Lung (tissue), 12 donors: ENCODE data around the gene PYCR2. TPM values are rescaled to one million over a fixed set of nuclear protein-coding genes. Genes with fewer than 3 reads are reported as not detected.
"Not testable (repeated sequence)": the region's sequence is repeated elsewhere in the genome, so short reads cannot be mapped to it uniquely, and the experiment has no call there.

Experiments
- ATAC-seq: fragments of 200-7000 bp; cut with Tn5 transposase; one replicate; pipeline ENCODE4 v1.9.1; 2020; ENCODE audit warnings: moderate number of reproducible peaks; ENCODE audit not compliant: insufficient read depth, low FRiP score
- DNase-seq, 3 donors: peaks; one replicate each; pipeline ENCODE4 v3.0.0-alpha.2; 2013 to 2017
- H3K27ac ChIP-seq, 2 donors: one replicate each; pipeline ENCODE4 v1.5.1; 2013; ENCODE audit warnings: mild to moderate bottlenecking in 2 of 2, moderate library complexity in 2 of 2, control low read depth in 1 of 2, inconsistent platforms in 1 of 2, low read depth in 1 of 2, low read length in 1 of 2
- H3K27me3 ChIP-seq, 3 donors: one replicate each; pipeline ENCODE4 v1.5.1; 2013; ENCODE audit warnings: low read length in 2 of 3; ENCODE audit not compliant: control insufficient read depth in 3 of 3, insufficient read depth in 3 of 3
- H3K36me3 ChIP-seq, 4 donors: one replicate each; pipeline ENCODE4 v1.5.1; 2013; ENCODE audit warnings: low read length in 4 of 4, mild to moderate bottlenecking in 1 of 4, moderate library complexity in 1 of 4; ENCODE audit not compliant: control insufficient read depth in 4 of 4, insufficient read depth in 4 of 4
- H3K4me1 ChIP-seq, 5 donors: one replicate each; pipeline ENCODE4 v1.5.1; 2013; ENCODE audit warnings: low read length in 5 of 5, mild to moderate bottlenecking in 2 of 5, moderate library complexity in 1 of 5; ENCODE audit not compliant: control insufficient read depth in 5 of 5, insufficient read depth in 5 of 5
- H3K4me3 ChIP-seq: one replicate; pipeline ENCODE4 v1.5.1; 2013; ENCODE audit warnings: mild to moderate bottlenecking, control low read depth, moderate library complexity
- H3K9ac ChIP-seq, 2 donors: one replicate each; pipeline ENCODE4 v1.5.1; 2013; ENCODE audit warnings: low read length in 2 of 2, control low read depth in 1 of 2; ENCODE audit not compliant: insufficient read depth in 1 of 2
- H3K9me3 ChIP-seq, 4 donors: one replicate each; pipeline ENCODE4 v1.5.1; 2013; ENCODE audit warnings: low read length in 3 of 4, mild to moderate bottlenecking in 1 of 4, moderate library complexity in 1 of 4; ENCODE audit not compliant: control insufficient read depth in 4 of 4, insufficient read depth in 3 of 4
- CTCF ChIP-seq: IDR thresholded peaks from 2 replicates; pipeline ENCODE4 v1.5.1; 2012; ENCODE audit warnings: mild to moderate bottlenecking; ENCODE audit errors: control extremely low read depth, extremely low read depth
- WGBS, 2 donors: extraction: QIAGEN DNeasy Blood & Tissue Kit; methylation state at CpG; one replicate each; pipeline ENCODE4 v1.1.7; 2013; 5-methylcytosine and 5-hydroxymethylcytosine counted together
- polyA plus RNA-seq, 2 donors: library from polyadenylated mRNA; stranded (reverse); fragments of 200-250 nt; gene quantifications; one replicate each; pipeline ENCODE4 v1.2.1, GENCODE V29; 2013
- total RNA-seq, 2 donors: library from RNA; depleted of rRNA in 1 of 2; stranded (reverse); fragments of >200 nt in 1 of 2; gene quantifications; one replicate each; pipeline ENCODE4 v1.2.1, GENCODE V29; 2014 to 2021
- donor health status: control.
- donor health status: control.
- donor health status: Bipolar disorder and iron deficiency.
- donor health status: healthy.
- donor health status: DM: yes; HTN: yes; CAD: no.

The PYCR2 gene
- total and polyA plus RNA-seq, 4 donors: 32.6 to 105 (median 84.8) TPM

DNA sequence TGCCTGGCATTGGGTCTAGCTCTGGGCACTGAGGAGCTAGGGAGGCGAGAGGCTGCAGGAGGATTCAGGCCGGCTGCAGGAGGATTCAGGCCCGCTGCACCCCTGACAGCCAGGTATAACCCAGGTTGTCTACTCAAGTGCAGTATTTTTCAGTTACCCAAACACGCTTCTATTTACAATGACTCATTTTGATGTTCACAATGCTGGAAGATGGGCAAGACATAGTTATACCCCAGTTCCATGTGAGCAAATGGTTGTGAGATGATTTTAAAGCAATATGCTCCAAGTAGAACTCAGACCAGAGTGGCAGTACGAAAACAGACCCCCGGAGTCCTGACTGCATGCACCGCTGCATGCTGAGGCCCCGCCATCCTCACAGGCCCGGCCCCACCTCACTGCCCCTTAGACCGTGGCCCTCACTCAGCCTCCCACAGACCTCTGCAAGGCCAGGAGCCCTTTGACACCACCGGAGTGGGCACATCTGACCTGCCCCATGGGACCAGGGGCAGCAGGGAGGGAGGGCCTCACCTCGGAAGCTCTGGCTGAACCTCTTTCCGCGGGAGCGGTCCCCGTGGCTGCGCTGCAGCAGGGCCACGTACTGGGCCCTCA is 35.7 kb downstream of the PYCR2 start:
- no peaks in the 10 kb centered on the region for H3K36me3 ChIP-seq
- WGBS, 2 donors: 86 to 92% methylated on average over 18 of the region's 18 CpGs
- DNase-seq: no peak
- peaks cover 0 to 34% (median 10%) of the 10 kb centered on the region in 5 donors for H3K4me1 ChIP-seq
- no peaks in the 10 kb centered on the region for H3K9me3 ChIP-seq
- H3K9ac ChIP-seq: peak overlapping the region in 1 of 2 donors; percentile 23
- no peak for ATAC-seq
- no peak overlapping the region for H3K4me3 ChIP-seq
- no peak overlapping the region for H3K27ac ChIP-seq
- TF ChIP-seq CTCF: no peak
- H3K27me3 ChIP-seq: no peaks in the 10 kb centered on the region

- H3K4me3 ChIP-seq, H3K9ac ChIP-seq, H3K27ac ChIP-seq, H3K9me3 ChIP-seq, H3K36me3 ChIP-seq, ATAC-seq, H3K27me3 ChIP-seq: not testable (repeated sequence)
- WGBS, 2 donors: 22 to 50% methylated on average over 18 to 54 of the region's 56 CpGs
- peak in 1 of 3 donors; percentile 8 for DNase-seq
- H3K4me1 ChIP-seq: peaks cover 0 to 34% (median 10%) of the 10 kb centered on the region in 5 donors
Observed at GRCh38 chr1:225887554-225888288, 36.3 kb downstream of the PYCR2 start.

- 95 to 98% methylated on average over 7 of the region's 7 CpGs for WGBS, 2 donors
- ATAC-seq (no peak), DNase-seq (no peak)
- no peak overlapping the region for H3K4me3 ChIP-seq
- no peak overlapping the region for H3K27ac ChIP-seq
- H3K9ac ChIP-seq: no peak overlapping the region
- no peaks in the 10 kb centered on the region for H3K9me3 ChIP-seq
- peaks cover 0 to 34% (median 10%) of the 10 kb centered on the region in 5 donors for H3K4me1 ChIP-seq
- no peak for TF ChIP-seq CTCF
- no peaks in the 10 kb centered on the region for H3K36me3 ChIP-seq
- no peaks in the 10 kb centered on the region for H3K27me3 ChIP-seq
Observed at GRCh38 chr1:225887030-225887314, 37.1 kb downstream of the PYCR2 start.

- no peak overlapping the region for H3K4me3 ChIP-seq
- peaks cover 0 to 36% (median 10%) of the 10 kb centered on the region in 5 donors for H3K4me1 ChIP-seq
- DNase-seq (no peak), ATAC-seq (no peak)
- no peaks in the 10 kb centered on the region for H3K9me3 ChIP-seq
- H3K36me3 ChIP-seq: no peaks in the 10 kb centered on the region
- no peak for TF ChIP-seq CTCF
- no peaks in the 10 kb centered on the region for H3K27me3 ChIP-seq
- H3K9ac ChIP-seq: no peak overlapping the region
- 92 to 96% methylated on average over 19 of the region's 19 CpGs for WGBS, 2 donors
- H3K27ac ChIP-seq: no peak overlapping the region
Observed at GRCh38 chr1:225886159-225887029, 37.7 kb downstream of the PYCR2 start.
